Kasumi-1 (cell line): ENCODE data around the gene TAS2R50.
"Not testable (repeated sequence)": the region's sequence is repeated elsewhere in the genome, so short reads cannot be mapped to it uniquely, and the experiment has no call there.

ENCODE experiments used
- DNase-seq, 2 experiments: peaks; one replicate each; lab custom pipeline; 2025; lab: John Stamatoyannopoulos, UW

The TAS2R50 gene

GRCh38 chr12:10986812-10987211 is at the start of gene TAS2R50:
Gene TAS2R50, minus strand, starts transcription at chr12:10986912. Its CDS starts 52 bp downstream, at chr12:10986860.
- no peak for DNase-seq

- not testable (repeated sequence) for DNase-seq
These were observed 47.2 kb upstream of the TAS2R50 start for GRCh38 chr12:11033959-11034358.

GRCh38 chr12:11031307-11031706 is 44.6 kb upstream of the TAS2R50 start, which contains the start of gene TAS2R31:
Gene TAS2R31, minus strand, starts transcription at chr12:11031407. Its CDS starts 72 bp downstream, at chr12:11031335.
- DNase-seq, result no peak

GRCh38 chr12:11026118-11026517 is 39.4 kb upstream of the TAS2R50 start:
- no peak for DNase-seq

GRCh38 chr12:11023387-11023786 is 36.7 kb upstream of the TAS2R50 start:
- DNase-seq, result no peak

GRCh38 chr12:11022520-11022919 is 35.8 kb upstream of the TAS2R50 start, which contains the start of gene TAS2R19:
Gene TAS2R19, minus strand, starts transcription at chr12:11022620. Its CDS starts 49 bp downstream, at chr12:11022571.
- DNase-seq, result no peak

GRCh38 chr12:11016937-11017336 is 30.2 kb upstream of the TAS2R50 start:
- no peak for DNase-seq

GRCh38 chr12:11015775-11016430 is 29.2 kb upstream of the TAS2R50 start:
- no peak for DNase-seq

GRCh38 chr12:11014234-11014633 is 27.5 kb upstream of the TAS2R50 start:
- no peak for DNase-seq

GRCh38 chr12:11007608-11008007 is 20.9 kb upstream of the TAS2R50 start:
- DNase-seq, result no peak

- DNase-seq, result no peak
These were observed 11.5 kb upstream of the TAS2R50 start, which contains the start of gene TAS2R20 for GRCh38 chr12:10998204-10998603. Gene TAS2R20, minus strand, starts transcription at chr12:10998304. Its CDS starts 429 bp downstream, at chr12:10997875.

- no peak for DNase-seq
These were observed 7.6 kb upstream of the TAS2R50 start for GRCh38 chr12:10994307-10994706.

GRCh38 chr12:10989107-10989506 is 2.4 kb upstream of the TAS2R50 start:
- DNase-seq, result no peak

GRCh38 chr12:10982244-10982643 is 4.5 kb downstream of the TAS2R50 start:
- DNase-seq, result no peak

- DNase-seq, result no peak
These were observed 11.7 kb downstream of the TAS2R50 start for GRCh38 chr12:10974965-10975364.

- no peak for DNase-seq
These were observed 17.8 kb downstream of the TAS2R50 start for GRCh38 chr12:10968765-10969456.

GRCh38 chr12:10967409-10967808 is 19.3 kb downstream of the TAS2R50 start:
- no peak for DNase-seq

- no peak for DNase-seq
These were observed 20.4 kb downstream of the TAS2R50 start for GRCh38 chr12:10966314-10966713.

GRCh38 chr12:10965476-10965875 is 21.2 kb downstream of the TAS2R50 start:
- DNase-seq, result no peak

- DNase-seq, result no peak
These were observed 26.5 kb downstream of the TAS2R50 start for GRCh38 chr12:10960211-10960610.

- no peak for DNase-seq
These were observed 26.9 kb downstream of the TAS2R50 start for GRCh38 chr12:10959804-10960203.

GRCh38 chr12:10957741-10958140 is 29.0 kb downstream of the TAS2R50 start:
- no peak for DNase-seq

GRCh38 chr12:10956085-10956484 is 30.6 kb downstream of the TAS2R50 start:
- DNase-seq, result no peak
